Rectal smooth muscle tissue (tissue), 1 donor: ENCODE measurements around the gene TEDC2.

ENCODE experiments used
- H3K27ac ChIP-seq: one replicate; pipeline ENCODE4 v1.7.0; 2013; ENCODE audit warnings: low read depth, low read length, inconsistent platforms
- H3K27me3 ChIP-seq: one replicate; pipeline ENCODE4 v1.7.0; 2013; ENCODE audit warnings: low read length; ENCODE audit not compliant: control insufficient read depth, insufficient read depth
- H3K36me3 ChIP-seq: one replicate; pipeline ENCODE4 v1.7.0; 2013; ENCODE audit warnings: low read length; ENCODE audit not compliant: control insufficient read depth, insufficient read depth
- H3K4me1 ChIP-seq: one replicate; pipeline ENCODE4 v1.7.0; 2013; ENCODE audit warnings: low read length; ENCODE audit not compliant: control insufficient read depth, insufficient read depth
- H3K4me3 ChIP-seq: one replicate; pipeline ENCODE4 v1.7.0; 2013; ENCODE audit warnings: low read length
- H3K9ac ChIP-seq: one replicate; pipeline ENCODE4 v1.7.0; 2013; ENCODE audit warnings: low read length

TEDC2 gene

GRCh38 chr16:2447920-2448583, 11.9 kb upstream of the TEDC2 start:
- no peak overlapping the region for H3K9ac ChIP-seq
- no peak overlapping the region for H3K27ac ChIP-seq
- no peak overlapping the region for H3K4me3 ChIP-seq
- H3K27me3 ChIP-seq = no peaks in the 10 kb centered on the region
- H3K36me3 ChIP-seq = peaks cover 4% of the 10 kb centered on the region
- H3K4me1 ChIP-seq = no peaks in the 10 kb centered on the region

- peaks cover 4% of the 10 kb centered on the region for H3K36me3 ChIP-seq
- H3K9ac ChIP-seq = no peak overlapping the region
- H3K4me1 ChIP-seq = no peaks in the 10 kb centered on the region
- H3K27ac ChIP-seq = no peak overlapping the region
- H3K27me3 ChIP-seq = no peaks in the 10 kb centered on the region
- H3K4me3 ChIP-seq = no peak overlapping the region
These were observed 10.8 kb upstream of the TEDC2 start for GRCh38 chr16:2449118-2449517.

- Histone ChIP-seq H3K36me3 (peaks cover 2% of the 10 kb centered on the region), H3K27me3 (no peaks in the 10 kb centered on the region), H3K27ac (no peak overlapping the region), H3K9ac (no peak overlapping the region), H3K4me1 (no peaks in the 10 kb centered on the region), H3K4me3 (no peak overlapping the region)
These were observed 9.4 kb upstream of the TEDC2 start for GRCh38 chr16:2450535-2450934.

- Histone ChIP-seq H3K36me3 (peaks cover 2% of the 10 kb centered on the region), H3K9ac (no peak overlapping the region), H3K27me3 (no peaks in the 10 kb centered on the region), H3K27ac (no peak overlapping the region), H3K4me1 (no peaks in the 10 kb centered on the region), H3K4me3 (no peak overlapping the region)
These were observed 8.9 kb upstream of the TEDC2 start for GRCh38 chr16:2450975-2451381.

- Histone ChIP-seq H3K4me3 (no peak overlapping the region), H3K36me3 (peaks cover 2% of the 10 kb centered on the region), H3K4me1 (no peaks in the 10 kb centered on the region), H3K9ac (no peak overlapping the region), H3K27me3 (no peaks in the 10 kb centered on the region), H3K27ac (no peak overlapping the region)
These were observed 8.0 kb upstream of the TEDC2 start for GRCh38 chr16:2451851-2452320.

GRCh38 chr16:2452650-2453049, 7.3 kb upstream of the TEDC2 start:
- no peaks in the 10 kb centered on the region for H3K4me1 ChIP-seq
- peaks cover 2% of the 10 kb centered on the region for H3K36me3 ChIP-seq
- no peak overlapping the region for H3K9ac ChIP-seq
- H3K27me3 ChIP-seq = no peaks in the 10 kb centered on the region
- H3K4me3 ChIP-seq = no peak overlapping the region
- no peak overlapping the region for H3K27ac ChIP-seq

GRCh38 chr16:2455081-2455845, 4.6 kb upstream of the TEDC2 start:
- H3K36me3 ChIP-seq = no peaks in the 10 kb centered on the region
- no peak overlapping the region for H3K9ac ChIP-seq
- no peak overlapping the region for H3K4me3 ChIP-seq
- H3K27ac ChIP-seq = no peak overlapping the region
- no peaks in the 10 kb centered on the region for H3K4me1 ChIP-seq
- H3K27me3 ChIP-seq = no peaks in the 10 kb centered on the region

- Histone ChIP-seq H3K27ac (no peak overlapping the region), H3K27me3 (no peaks in the 10 kb centered on the region), H3K36me3 (no peaks in the 10 kb centered on the region), H3K9ac (no peak overlapping the region), H3K4me3 (no peak overlapping the region), H3K4me1 (no peaks in the 10 kb centered on the region)
These were observed 3.3 kb upstream of the TEDC2 start for GRCh38 chr16:2456551-2457153.

- Histone ChIP-seq H3K27ac (no peak overlapping the region), H3K36me3 (no peaks in the 10 kb centered on the region), H3K9ac (no peak overlapping the region)
These were observed 2.6 kb upstream of the TEDC2 start for GRCh38 chr16:2457267-2457666.

GRCh38 chr16:2457946-2458345, 2.0 kb upstream of the TEDC2 start:
- no peak overlapping the region for H3K9ac ChIP-seq

More at GRCh38 chr16:2457267-2457666, 2.6 kb upstream of the TEDC2 start:
- no peaks in the 10 kb centered on the region for H3K27me3 ChIP-seq
- H3K4me1 ChIP-seq = no peaks in the 10 kb centered on the region
- H3K4me3 ChIP-seq = no peak overlapping the region

GRCh38 chr16:2458887-2459646, 842 bp upstream of the TEDC2 start:
- Histone ChIP-seq H3K27ac (no peak overlapping the region), H3K36me3 (no peaks in the 10 kb centered on the region), H3K27me3 (no peaks in the 10 kb centered on the region), H3K9ac (no peak overlapping the region), H3K4me1 (no peaks in the 10 kb centered on the region), H3K4me3 (peak overlapping the region; percentile 71)

More at GRCh38 chr16:2457946-2458345, 2.0 kb upstream of the TEDC2 start:
- Histone ChIP-seq H3K4me3 (no peak overlapping the region), H3K27ac (no peak overlapping the region), H3K27me3 (no peaks in the 10 kb centered on the region), H3K36me3 (no peaks in the 10 kb centered on the region), H3K4me1 (no peaks in the 10 kb centered on the region)

- Histone ChIP-seq H3K27me3 (no peaks in the 10 kb centered on the region), H3K27ac (no peak overlapping the region), H3K9ac (no peak overlapping the region), H3K4me3 (peak overlapping the region; percentile 52), H3K4me1 (no peaks in the 10 kb centered on the region), H3K36me3 (no peaks in the 10 kb centered on the region)
These were observed 443 bp downstream of the TEDC2 start for GRCh38 chr16:2460391-2460713.
